ENCODE results near the gene TMPRSS9.
"Not testable (repeated sequence)": the region's sequence is repeated elsewhere in the genome, so short reads cannot be mapped to it uniquely, and the experiment has no call there.

TMPRSS9 gene

GRCh38 chr19:2413159-2413558 lies 53.1 kb downstream of the TMPRSS9 start:
- DNase-seq (ENCODE audit: low read depth), result no peak
- TF ChIP-seq, protein P1, sequence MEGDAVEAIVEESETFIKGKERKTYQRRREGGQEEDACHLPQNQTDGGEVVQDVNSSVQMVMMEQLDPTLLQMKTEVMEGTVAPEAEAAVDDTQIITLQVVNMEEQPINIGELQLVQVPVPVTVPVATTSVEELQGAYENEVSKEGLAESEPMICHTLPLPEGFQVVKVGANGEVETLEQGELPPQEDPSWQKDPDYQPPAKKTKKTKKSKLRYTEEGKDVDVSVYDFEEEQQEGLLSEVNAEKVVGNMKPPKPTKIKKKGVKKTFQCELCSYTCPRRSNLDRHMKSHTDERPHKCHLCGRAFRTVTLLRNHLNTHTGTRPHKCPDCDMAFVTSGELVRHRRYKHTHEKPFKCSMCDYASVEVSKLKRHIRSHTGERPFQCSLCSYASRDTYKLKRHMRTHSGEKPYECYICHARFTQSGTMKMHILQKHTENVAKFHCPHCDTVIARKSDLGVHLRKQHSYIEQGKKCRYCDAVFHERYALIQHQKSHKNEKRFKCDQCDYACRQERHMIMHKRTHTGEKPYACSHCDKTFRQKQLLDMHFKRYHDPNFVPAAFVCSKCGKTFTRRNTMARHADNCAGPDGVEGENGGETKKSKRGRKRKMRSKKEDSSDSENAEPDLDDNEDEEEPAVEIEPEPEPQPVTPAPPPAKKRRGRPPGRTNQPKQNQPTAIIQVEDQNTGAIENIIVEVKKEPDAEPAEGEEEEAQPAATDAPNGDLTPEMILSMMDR (conservative IDR thresholded peaks at IDR 0.05; ENCODE audit: low read depth, low read length), result no peak
- H3K4me3 ChIP-seq (ENCODE audit: low read length), result no peak overlapping the region

DNA sequence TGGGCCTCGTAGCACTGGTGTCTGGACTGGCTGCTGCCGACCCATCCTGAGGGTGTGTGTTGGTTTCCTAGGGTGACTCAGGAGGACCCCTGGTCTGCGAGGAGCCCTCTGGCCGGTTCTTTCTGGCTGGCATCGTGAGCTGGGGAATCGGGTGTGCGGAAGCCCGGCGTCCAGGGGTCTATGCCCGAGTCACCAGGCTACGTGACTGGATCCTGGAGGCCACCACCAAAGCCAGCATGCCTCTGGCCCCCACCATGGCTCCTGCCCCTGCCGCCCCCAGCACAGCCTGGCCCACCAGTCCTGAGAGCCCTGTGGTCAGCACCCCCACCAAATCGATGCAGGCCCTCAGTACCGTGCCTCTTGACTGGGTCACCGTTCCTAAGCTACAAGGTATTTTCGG lies 53.6 kb downstream of the TMPRSS9 start:
- TF ChIP-seq, protein P1 (conservative IDR thresholded peaks at IDR 0.05; ENCODE audit: low read depth, low read length), result no peak
- no peak overlapping the region for H3K4me3 ChIP-seq (ENCODE audit: low read length)
- no peak for DNase-seq (ENCODE audit: low read depth)

DNA sequence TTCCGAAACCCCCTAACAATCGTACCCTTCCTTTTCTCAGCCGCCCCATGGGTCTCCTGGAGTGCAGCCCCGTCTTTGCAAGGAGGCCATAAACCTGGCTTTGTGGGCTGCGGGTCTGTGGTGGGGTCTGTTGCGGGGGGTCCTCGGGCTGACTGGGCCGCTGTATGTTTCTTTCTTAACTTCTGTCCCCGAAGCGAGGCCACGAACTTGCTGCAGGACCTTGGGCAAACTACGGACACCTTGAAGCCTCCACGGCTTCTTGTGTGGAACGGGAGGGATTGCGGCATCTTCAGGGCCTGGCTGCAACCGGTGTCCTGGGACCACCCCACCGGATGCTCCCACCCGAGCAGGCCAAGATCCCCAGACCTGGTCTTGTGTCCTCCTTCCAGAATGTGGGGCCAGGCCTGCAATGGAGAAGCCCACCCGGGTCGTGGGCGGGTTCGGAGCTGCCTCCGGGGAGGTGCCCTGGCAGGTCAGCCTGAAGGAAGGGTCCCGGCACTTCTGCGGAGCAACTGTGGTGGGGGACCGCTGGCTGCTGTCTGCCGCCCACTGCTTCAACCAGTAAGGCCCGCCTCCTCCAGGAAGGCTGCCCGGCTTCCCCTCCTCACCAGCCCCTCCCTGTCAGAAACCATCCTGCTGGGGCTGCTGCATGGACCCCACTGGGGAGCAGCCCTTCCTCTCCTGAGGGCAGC lies 55.4 kb downstream of the TMPRSS9 start:
- no peak for DNase-seq (ENCODE audit: low read depth)
- TF ChIP-seq, protein P1 (conservative IDR thresholded peaks at IDR 0.05; ENCODE audit: low read depth, low read length), result no peak
- no peak overlapping the region for H3K4me3 ChIP-seq (ENCODE audit: low read length)

DNA sequence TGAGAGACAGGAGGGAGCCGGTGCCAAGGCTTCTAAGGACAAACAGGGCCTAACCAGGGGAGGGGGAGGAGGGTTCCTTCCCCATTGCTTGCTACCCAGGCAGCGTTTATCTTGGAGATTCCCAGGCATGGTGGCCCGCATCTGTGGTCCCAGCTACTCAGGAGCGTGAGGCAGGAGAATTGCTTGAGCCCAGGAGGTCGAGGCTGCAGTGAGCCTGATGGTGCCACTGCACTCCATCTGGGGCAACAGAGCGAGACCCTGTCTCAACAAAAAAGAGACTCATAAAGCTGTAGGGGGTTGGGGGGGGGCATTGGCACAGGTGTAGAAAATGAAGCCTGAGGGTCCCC lies 55.9 kb downstream of the TMPRSS9 start:
- H3K4me3 ChIP-seq (ENCODE audit: low read length), result no peak overlapping the region
- no peak for DNase-seq (ENCODE audit: low read depth)
- TF ChIP-seq, protein P1 (conservative IDR thresholded peaks at IDR 0.05; ENCODE audit: low read depth, low read length), result no peak

DNA sequence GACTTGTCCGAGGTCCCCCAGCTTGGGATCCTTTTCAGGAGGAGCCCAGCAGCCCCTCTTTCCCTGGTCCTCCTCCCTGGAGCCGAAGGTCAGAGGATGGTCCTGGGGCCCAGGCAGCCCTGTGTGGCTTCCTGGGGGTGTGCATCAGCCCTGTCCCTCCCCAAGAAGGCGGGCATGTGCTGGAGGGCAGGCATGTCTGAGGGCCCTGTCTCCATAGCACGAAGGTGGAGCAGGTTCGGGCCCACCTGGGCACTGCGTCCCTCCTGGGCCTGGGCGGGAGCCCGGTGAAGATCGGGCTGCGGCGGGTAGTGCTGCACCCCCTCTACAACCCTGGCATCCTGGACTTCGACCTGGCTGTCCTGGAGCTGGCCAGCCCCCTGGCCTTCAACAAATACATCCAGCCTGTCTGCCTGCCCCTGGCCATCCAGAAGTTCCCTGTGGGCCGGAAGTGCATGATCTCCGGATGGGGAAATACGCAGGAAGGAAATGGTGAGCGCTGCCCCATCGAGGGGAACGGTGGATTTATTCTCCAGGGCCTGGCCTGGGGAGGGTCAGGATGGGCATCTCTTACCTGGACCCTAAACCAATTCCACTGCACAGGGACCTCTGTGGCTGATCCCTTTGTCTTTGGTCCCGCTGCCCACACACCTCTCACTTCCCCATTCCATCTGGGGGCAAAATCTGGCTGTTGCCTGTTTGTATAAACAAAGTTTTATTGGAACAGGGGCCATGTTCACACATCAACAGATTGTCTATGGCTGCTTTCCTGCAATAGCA lies 56.4 kb downstream of the TMPRSS9 start:
- TF ChIP-seq, protein P1 (conservative IDR thresholded peaks at IDR 0.05; ENCODE audit: low read depth, low read length), result no peak
- DNase-seq (ENCODE audit: low read depth), result no peak
- no peak overlapping the region for H3K4me3 ChIP-seq (ENCODE audit: low read length)

GRCh38 chr19:2417436-2417835 lies 57.4 kb downstream of the TMPRSS9 start:
- DNase-seq (ENCODE audit: low read depth); H3K4me3 ChIP-seq (ENCODE audit: low read length): not testable (repeated sequence)

GRCh38 chr19:2417881-2418406 lies 57.9 kb downstream of the TMPRSS9 start:
- DNase-seq (ENCODE audit: low read depth), result no peak
- TF ChIP-seq, protein P1 (conservative IDR thresholded peaks at IDR 0.05; ENCODE audit: low read depth, low read length), result no peak
- no peak overlapping the region for H3K4me3 ChIP-seq (ENCODE audit: low read length)
